Inflammatory macrophage treated with lipopolysaccharide for 4 hours (primary cell): Measurements from ENCODE around the gene YJEFN3.

ENCODE experiments used
- DNase-seq: peaks from one replicate; pipeline ENCODE4 v3.0.0-alpha.2; 2020

The YJEFN3 gene

GRCh38 chr19:19498255-19498991 lies 30.3 kb upstream of the YJEFN3 start:
- no peak for DNase-seq

GRCh38 chr19:19499272-19499995 lies 29.3 kb upstream of the YJEFN3 start:
- DNase-seq = no peak

GRCh38 chr19:19500975-19501644 lies 27.6 kb upstream of the YJEFN3 start:
- DNase-seq = no peak

DNA sequence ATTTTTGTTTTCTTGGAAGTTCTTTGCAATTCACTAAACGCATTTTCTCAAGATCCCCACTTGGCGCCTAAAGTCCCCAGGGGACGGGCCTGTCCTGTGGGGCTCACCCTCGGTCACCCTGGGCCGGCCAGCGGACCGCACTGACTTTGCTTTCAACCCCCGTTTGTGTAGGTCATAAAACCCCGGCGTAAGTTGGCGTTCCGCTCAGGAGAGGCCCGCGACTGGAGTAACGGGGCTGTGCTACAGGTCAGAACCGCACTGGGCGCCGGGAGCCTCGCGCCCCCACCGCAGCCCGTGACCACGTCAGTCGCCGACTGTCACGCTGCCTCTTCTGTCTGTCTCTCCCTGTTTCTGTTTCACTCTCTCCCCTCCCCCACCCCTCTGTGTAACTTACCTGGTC lies 26.9 kb upstream of the YJEFN3 start:
- no peak for DNase-seq

GRCh38 chr19:19502281-19502680 lies 26.4 kb upstream of the YJEFN3 start:
- DNase-seq = no peak

DNA sequence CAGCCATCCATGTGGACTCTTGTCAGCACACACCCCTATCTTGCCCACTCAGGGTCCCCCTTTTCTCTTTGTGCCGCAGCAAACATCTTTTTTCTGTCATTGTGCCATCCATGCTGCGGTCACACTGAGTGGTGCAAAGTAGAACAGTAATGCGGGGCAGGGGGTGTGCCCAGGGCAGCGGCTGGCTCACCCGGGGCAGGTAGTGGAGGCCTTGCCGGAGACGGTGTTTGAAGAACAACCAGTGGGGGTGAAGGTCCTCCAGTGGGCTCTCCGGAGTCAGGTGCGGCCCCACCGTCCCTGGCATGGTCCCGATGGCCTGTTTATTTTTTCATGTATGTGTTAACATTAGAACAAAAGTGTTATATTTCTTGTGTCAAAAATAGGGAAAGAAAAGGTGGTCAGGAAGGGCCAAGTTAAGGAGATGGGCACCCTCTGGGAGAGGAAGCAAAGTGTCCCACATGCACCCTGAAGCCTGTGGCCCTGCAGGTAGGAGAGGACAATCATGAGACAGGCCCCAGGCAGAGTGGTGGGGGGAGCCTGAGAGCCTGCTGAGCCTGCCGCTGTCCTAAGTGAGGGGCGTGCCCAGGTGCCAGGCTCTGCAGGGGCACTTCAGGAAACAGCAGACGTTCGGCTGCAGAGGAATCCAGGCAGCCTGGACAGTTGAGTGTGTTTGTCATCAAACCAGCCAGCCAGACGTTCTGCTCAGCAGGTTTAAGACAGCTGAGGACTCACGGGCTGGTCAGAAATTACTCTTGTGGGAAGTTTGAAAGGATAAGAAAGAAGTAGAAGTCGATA lies 25.7 kb upstream of the YJEFN3 start:
- no peak for DNase-seq

DNA sequence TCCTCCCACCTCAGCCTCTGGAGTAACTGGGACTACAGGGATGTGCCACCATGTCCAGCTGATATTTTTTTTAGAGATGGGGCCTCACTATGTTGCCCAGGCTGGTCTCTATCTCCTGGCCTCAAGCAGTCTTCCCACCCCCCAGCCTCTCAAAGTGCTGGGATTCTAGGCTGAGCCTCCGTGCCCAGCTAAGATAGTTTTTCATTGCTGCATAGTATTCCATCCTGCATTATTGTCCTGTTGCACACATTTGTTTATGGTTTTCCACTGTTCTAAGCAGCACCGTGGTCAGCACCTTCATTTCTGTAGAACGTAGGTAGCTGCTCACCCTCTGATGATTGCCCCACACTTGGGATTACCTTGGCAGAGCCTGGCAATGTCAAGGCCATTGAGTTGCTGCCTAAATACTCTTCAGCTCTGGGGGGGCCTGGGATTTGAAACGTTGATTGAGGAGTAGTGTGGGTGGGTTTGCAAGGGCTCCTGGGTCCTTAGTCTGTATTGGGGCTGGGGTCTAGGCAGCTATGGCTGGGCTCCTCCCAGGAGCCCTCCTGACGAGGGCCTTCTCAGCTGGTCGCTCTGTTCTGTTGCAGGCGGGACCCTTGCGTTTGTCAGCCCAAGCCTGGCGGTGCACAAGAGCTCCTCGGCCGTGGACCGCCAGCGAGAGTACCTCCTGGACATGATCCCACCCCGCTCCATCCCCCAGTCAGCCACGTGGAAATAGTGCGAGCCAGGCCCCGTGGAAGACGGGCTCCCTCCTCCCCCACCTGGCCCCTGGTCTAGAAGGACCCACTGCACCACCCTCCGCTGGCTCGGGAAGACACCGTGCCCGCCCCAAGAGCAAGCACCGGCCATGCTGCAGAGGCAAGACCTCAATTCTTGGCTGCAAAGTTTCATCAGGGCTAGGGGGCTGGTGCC lies 23.7 kb upstream of the YJEFN3 start:
- DNase-seq = no peak

DNA sequence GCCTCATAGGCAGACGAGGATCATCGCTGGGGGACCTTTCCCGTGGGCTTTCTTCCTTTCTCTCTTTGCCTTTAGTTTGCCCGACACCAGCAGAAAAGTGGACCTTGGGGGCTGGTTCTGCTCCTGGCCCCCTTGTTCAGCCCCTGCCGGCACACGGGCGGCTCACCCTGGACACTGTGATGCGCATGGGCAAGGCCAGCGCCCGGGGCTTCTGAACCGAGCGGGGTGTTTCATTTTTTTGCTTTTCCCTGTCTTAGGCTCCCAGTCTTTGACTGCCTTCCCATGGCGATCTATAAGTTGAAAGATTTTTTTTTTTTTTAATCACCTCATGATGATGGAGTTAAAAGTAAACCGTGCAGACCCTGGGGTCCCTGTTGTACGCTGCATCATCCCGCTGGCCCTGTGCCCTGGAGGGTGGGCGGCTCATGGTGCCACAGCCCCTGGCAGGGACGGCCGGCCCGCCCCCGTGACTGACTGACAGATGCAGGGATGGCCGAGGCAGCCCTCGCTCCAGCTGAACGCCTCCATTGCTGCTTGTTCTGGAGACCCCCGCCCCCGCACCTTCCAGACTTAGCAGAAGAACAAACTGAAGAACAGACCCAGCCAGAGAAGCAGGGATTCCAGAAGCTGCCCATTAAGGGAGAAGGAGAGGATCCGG lies 22.9 kb upstream of the YJEFN3 start:
- DNase-seq = no peak

DNA sequence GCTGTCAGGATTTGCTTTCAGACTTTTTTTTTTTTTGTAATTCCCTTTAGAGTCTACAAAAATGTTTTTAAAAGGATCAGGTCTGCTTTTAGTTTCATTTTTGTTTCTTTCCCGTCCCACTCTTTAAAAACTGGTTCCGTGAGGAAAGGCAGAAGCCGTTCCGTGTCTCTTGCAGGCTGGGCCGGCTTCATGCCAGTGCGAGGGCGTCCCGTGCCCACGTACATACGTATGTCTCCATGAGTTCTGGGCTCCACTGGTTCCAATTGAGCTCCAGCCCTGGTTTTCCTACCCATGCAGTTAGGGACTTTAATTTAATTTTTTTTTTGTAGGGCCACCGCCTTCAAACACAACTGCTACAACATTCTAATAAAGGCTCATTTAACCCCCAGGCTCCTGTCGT lies 22.1 kb upstream of the YJEFN3 start:
- no peak for DNase-seq

DNA sequence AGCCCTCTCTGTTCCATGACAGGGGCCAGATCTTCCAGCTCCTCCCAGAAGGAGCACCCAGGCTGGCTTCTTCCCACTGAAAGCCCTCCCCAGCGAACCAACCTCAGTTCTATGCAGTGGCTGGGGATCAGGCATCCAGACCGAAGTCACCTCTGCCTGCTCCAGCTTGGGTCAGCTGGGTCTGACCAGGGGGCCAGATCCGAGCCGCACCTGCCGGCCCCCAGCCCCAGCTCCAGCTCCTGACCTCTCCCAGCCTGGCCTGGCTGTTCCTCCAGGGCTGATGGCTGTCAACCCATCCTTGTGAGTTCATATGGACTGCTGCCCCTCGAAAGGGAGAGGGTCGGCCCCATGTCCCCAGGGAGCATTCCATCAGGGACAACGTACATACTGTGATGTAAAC lies 21.4 kb upstream of the YJEFN3 start:
- no peak for DNase-seq

GRCh38 chr19:19508217-19508616 lies 20.5 kb upstream of the YJEFN3 start:
- no peak for DNase-seq

- no peak for DNase-seq
Measured at GRCh38 chr19:19510432-19510831, 18.3 kb upstream of the YJEFN3 start.

DNA sequence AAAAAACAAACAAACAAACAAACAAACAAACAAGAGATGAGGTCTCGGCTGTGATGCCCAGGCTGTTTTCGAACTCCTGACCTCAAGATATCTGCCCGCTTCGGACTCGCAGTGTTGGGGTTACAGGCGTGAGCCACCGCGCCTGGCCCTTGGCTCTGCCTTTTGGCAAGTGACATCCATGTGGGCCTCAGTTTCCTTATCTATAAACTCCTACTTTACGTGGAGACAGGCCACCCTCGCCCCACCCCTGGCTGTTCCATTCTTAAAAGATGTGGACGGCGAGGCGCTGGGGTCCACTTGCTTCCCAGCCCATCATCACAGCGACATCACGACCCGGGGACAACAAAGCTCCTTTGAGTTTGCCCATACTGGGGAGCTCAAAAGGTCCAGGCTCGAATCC lies 15.0 kb upstream of the YJEFN3 start:
- DNase-seq = no peak

DNA sequence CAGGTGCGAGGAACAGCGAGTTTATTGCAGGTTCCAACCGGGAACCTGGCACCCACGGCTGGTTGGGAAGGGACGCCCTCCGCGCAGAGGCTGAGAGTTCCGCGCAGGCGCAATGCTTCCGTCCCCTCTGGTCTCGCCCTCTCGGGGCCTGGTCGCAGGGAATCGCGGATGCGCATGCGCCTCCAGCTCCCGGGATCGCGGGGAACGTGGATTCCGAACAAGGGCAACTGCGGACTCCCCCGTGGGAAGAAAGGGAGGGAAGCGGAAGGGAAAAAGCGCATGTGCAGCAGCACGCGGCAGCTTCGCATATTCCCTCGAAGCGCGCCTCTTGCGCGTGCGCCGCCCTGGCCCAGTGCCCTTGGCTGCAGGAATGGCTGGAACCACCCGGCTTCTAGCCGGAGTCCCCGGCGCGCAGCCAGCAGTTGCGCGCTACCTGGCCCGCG lies 14.5 kb upstream of the YJEFN3 start:
- peak; percentile 46 for DNase-seq

GRCh38 chr19:19514881-19515641 lies 13.7 kb upstream of the YJEFN3 start, which contains the start of gene TSSK6:
Gene TSSK6 (minus strand): TSS chr19:19515548. CDS start chr19:19515427, 121 bp downstream.
- DNase-seq = no peak

DNA sequence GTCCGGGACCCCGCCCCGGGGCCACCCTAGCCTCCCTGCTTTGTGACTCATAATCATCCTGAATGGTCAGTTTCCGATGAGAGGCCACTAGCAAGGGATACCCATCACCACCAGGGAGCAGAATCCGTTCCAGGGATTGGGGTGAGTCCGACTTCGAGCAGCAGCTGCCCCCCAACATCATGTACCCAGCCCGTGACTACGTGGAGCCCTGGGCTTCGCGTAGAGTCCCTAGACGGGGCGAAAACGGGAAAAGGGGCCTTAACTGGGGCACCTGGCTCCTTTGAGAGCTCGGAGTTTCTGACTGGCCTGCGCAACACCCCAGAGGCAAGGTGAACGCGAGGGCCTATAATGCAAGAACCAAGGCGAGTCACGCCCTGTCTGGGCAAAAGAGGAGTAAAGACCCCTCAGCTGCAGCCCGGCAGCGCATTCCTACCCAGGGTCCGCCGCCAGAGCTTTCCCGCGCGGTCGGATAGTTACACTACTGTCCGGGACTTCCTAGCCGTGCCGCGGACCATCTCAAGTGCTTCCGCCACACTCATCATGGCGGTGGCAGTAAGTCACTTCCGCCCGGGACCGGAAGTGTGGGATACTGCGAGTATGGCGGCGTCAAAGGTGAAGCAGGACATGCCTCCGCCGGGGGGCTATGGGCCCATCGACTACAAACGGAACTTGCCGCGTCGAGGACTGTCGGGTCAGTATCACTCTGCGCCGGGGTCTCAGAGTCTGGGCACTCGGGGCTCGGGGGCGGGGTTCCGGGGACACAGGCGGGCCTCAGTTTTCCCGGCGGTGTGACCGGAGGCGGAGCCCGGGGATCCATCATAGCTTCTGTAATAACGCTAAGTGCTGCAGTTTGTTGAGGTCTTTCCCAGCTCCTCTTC lies 12.8 kb upstream of the YJEFN3 start, which contains the start of gene NDUFA13:
NDUFA13 (plus strand) TSS at position 584 of the 878 bp plus-strand sequence; CDS start at position 598, 14 bp downstream.
- peak; percentile 90 for DNase-seq

GRCh38 chr19:19517235-19517619 lies 11.5 kb upstream of the YJEFN3 start:
- no peak for DNase-seq

- DNase-seq = no peak
Measured at GRCh38 chr19:19520989-19521388, 7.7 kb upstream of the YJEFN3 start.

DNA sequence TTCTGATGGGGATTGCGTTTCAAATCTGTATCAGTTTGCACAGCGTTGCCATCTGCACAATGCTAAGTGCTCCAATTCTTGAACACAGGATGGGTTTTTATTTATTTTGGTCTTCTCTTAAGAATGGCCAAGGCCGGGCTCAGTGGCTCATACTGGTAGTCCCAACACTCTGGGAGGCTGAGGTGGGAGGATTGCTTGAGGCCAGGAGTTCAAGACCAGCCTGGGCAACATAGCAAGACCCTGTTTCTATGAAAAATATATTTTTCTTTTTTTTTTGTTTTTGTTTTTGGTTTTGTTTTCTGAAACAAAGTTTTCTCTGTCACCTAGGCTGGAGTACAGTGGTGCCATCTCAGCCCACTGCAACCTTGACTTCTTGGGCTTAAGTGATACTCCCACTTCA lies 5.5 kb upstream of the YJEFN3 start:
- no peak for DNase-seq
